ENCODE results near the gene CDK1.
"Not testable (repeated sequence)": the region's sequence is repeated elsewhere in the genome, so short reads cannot be mapped to it uniquely, and the experiment has no call there.

The CDK1 gene

GRCh38 chr10:60817398-60817805 is 39.1 kb downstream of the CDK1 start:
- no peak for DNase-seq

GRCh38 chr10:60818134-60818770 is 40.0 kb downstream of the CDK1 start:
- DNase-seq: no peak

GRCh38 chr10:60819271-60819670 is 41.0 kb downstream of the CDK1 start:
- DNase-seq: no peak

GRCh38 chr10:60820093-60820754 is 41.9 kb downstream of the CDK1 start:
- DNase-seq: no peak

- DNase-seq: no peak
Measured at GRCh38 chr10:60821656-60822055, 43.4 kb downstream of the CDK1 start.

- no peak for DNase-seq
Measured at GRCh38 chr10:60822809-60823208, 44.5 kb downstream of the CDK1 start.

- DNase-seq: no peak
Measured at GRCh38 chr10:60823324-60823723, 45.0 kb downstream of the CDK1 start.

- no peak for DNase-seq
Measured at GRCh38 chr10:60825520-60825919, 47.2 kb downstream of the CDK1 start.

GRCh38 chr10:60827791-60828488 is 49.7 kb downstream of the CDK1 start:
- DNase-seq: no peak

GRCh38 chr10:60828489-60828852 is 50.2 kb downstream of the CDK1 start:
- DNase-seq: no peak

- DNase-seq: not testable (repeated sequence)
Measured at GRCh38 chr10:60832136-60832535, 53.9 kb downstream of the CDK1 start.

GRCh38 chr10:60834401-60834800 is 56.1 kb downstream of the CDK1 start:
- DNase-seq: no peak

- DNase-seq: no peak
Measured at GRCh38 chr10:60835049-60835448, 56.8 kb downstream of the CDK1 start.

- not testable (repeated sequence) for DNase-seq
Measured at GRCh38 chr10:60841227-60841626, 62.9 kb downstream of the CDK1 start.

GRCh38 chr10:60842694-60843093 is 64.4 kb downstream of the CDK1 start:
- no peak for DNase-seq
